ENCODE results near the gene SVEP1.

- no peak for TF ChIP-seq CTCF (IDR thresholded peaks at IDR 0.05)
- TF ChIP-seq POLR2AphosphoS5 (IDR thresholded peaks at IDR 0.05; ENCODE audit: low read depth, low read length): no peak
- TF ChIP-seq SIN3A (IDR thresholded peaks at IDR 0.05; ENCODE audit: borderline replicate concordance, insufficient read depth, low read depth, low read length): no peak
- no peak for TF ChIP-seq REST (IDR thresholded peaks at IDR 0.05; ENCODE audit: insufficient read depth in 1 of 2, low read depth in 2 of 2, low read length in 1 of 2)
- TF ChIP-seq TCF7L2 (IDR thresholded peaks at IDR 0.05; ENCODE audit: low read depth, low read length): no peak
These were observed 58.3 kb downstream of the SVEP1 start for GRCh38 chr9:110521206-110521605.
